ENCODE results near the gene ERC2.

ERC2 gene

DNA sequence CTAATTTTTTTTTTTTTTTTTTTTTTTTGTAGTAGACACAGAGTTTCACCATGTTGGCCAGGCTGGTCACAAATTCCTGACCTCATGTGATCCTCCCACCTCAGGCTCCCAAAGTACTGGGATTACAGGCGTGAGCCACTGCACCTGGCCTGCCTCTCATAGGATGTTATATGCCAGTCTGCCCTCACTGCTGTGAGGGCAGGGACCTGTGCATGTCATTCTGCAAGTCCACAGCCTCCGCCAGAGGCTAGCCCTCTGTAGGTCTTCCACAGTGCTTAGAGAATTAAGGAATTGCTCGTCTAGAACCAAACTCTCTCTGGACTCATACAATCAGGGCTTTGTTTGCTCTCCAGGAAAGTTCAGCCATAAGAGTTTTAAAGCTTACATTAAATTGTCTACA is 817.3 kb downstream of the ERC2 start:
- no peak overlapping the region for H2AFZ ChIP-seq (ENCODE audit: low read depth, low read length, severe bottlenecking)
- no peaks in the 10 kb centered on the region for H3K36me3 ChIP-seq (ENCODE audit: low read length)
- H3K79me2 ChIP-seq (ENCODE audit: insufficient read depth, low read length): no peaks in the 10 kb centered on the region
- no peak overlapping the region for H3K9ac ChIP-seq (ENCODE audit: low read length)
- no peak overlapping the region for H3K4me3 ChIP-seq (ENCODE audit: insufficient read depth, low read length, poor library complexity, severe bottlenecking)
- no peaks in the 10 kb centered on the region for H3K9me3 ChIP-seq (ENCODE audit: insufficient read depth, low read length)
- no peak overlapping the region for H3K27ac ChIP-seq (ENCODE audit: low read depth, low read length)
- no peak overlapping the region for H3K4me2 ChIP-seq (ENCODE audit: low read depth, low read length, poor library complexity, severe bottlenecking)
- H3K9me2 ChIP-seq (replicated peaks; ENCODE audit: insufficient read depth, low read length): no peaks in the 10 kb centered on the region
- no peaks in the 10 kb centered on the region for H3F3A ChIP-seq (ENCODE audit: insufficient read depth)
- TF ChIP-seq, protein P1, sequence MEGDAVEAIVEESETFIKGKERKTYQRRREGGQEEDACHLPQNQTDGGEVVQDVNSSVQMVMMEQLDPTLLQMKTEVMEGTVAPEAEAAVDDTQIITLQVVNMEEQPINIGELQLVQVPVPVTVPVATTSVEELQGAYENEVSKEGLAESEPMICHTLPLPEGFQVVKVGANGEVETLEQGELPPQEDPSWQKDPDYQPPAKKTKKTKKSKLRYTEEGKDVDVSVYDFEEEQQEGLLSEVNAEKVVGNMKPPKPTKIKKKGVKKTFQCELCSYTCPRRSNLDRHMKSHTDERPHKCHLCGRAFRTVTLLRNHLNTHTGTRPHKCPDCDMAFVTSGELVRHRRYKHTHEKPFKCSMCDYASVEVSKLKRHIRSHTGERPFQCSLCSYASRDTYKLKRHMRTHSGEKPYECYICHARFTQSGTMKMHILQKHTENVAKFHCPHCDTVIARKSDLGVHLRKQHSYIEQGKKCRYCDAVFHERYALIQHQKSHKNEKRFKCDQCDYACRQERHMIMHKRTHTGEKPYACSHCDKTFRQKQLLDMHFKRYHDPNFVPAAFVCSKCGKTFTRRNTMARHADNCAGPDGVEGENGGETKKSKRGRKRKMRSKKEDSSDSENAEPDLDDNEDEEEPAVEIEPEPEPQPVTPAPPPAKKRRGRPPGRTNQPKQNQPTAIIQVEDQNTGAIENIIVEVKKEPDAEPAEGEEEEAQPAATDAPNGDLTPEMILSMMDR (IDR thresholded peaks at IDR 0.05; ENCODE audit: insufficient read depth, low read length, poor library complexity, severe bottlenecking): no peak
- TF ChIP-seq EZH2phosphoT487 (conservative IDR thresholded peaks at IDR 0.05; ENCODE audit: low read length): no peak
- no peaks in the 10 kb centered on the region for H4K20me1 ChIP-seq (ENCODE audit: low read depth, low read length)
- no peaks in the 10 kb centered on the region for H3K27me3 ChIP-seq (ENCODE audit: low read length)

DNA sequence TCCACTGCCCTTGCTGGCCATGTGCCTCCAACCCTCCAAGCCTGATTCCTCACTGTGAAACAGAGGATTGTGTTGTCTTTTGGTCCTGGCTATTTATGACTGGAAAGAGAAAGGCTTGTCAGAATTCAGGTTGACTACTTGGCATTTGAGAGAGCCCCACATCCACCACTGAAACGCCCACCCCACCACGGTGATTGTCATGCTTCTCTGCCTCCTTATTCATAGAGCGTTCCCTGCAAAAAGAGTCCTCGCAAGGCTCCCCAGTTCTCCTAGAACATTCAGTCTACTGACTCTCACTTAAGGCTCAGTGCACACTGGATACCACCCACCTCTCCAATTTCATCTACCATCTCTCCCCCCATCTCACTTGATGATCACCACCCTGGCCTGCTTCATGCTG is 818.3 kb downstream of the ERC2 start:
- Histone ChIP-seq H3F3A (ENCODE audit: insufficient read depth) (no peaks in the 10 kb centered on the region), H3K27ac (ENCODE audit: low read depth, low read length) (no peak overlapping the region), H3K9me2 (replicated peaks; ENCODE audit: insufficient read depth, low read length) (no peaks in the 10 kb centered on the region), H3K36me3 (ENCODE audit: low read length) (no peaks in the 10 kb centered on the region), H3K9ac (ENCODE audit: low read length) (no peak overlapping the region), H2AFZ (ENCODE audit: low read depth, low read length, severe bottlenecking) (no peak overlapping the region), H3K27me3 (ENCODE audit: low read length) (no peaks in the 10 kb centered on the region), H4K20me1 (ENCODE audit: low read depth, low read length) (no peaks in the 10 kb centered on the region), H3K4me2 (ENCODE audit: low read depth, low read length, poor library complexity, severe bottlenecking) (no peak overlapping the region), H3K79me2 (ENCODE audit: insufficient read depth, low read length) (no peaks in the 10 kb centered on the region), H3K4me3 (ENCODE audit: insufficient read depth, low read length, poor library complexity, severe bottlenecking) (no peak overlapping the region), H3K9me3 (ENCODE audit: insufficient read depth, low read length) (no peaks in the 10 kb centered on the region)
- TF ChIP-seq, protein P1 (IDR thresholded peaks at IDR 0.05; ENCODE audit: insufficient read depth, low read length, poor library complexity, severe bottlenecking): no peak

DNA sequence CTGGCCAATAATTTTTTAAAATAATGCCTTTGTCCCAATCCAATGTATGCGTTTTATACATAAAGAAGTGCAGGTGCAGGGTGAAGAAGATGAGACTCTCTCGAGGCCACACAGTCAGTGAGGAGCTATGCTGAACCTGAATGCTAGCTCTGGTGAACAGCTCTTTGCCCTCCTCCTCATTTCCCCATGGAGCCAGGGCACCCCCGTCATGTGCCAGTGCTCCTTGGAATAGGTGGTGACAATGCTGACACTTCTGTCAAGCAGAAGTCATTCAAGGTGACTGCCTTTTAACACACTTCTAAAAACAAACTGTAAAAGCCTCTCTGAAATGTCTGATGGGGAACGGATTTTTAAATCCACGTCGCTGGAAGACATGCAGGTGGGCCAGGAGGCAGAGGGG is 818.7 kb downstream of the ERC2 start:
- Histone ChIP-seq H3K4me3 (ENCODE audit: insufficient read depth, low read length, poor library complexity, severe bottlenecking) (no peak overlapping the region), H4K20me1 (ENCODE audit: low read depth, low read length) (no peaks in the 10 kb centered on the region), H3K9ac (ENCODE audit: low read length) (no peak overlapping the region), H3K79me2 (ENCODE audit: insufficient read depth, low read length) (no peaks in the 10 kb centered on the region), H3K27ac (ENCODE audit: low read depth, low read length) (no peak overlapping the region), H3K9me3 (ENCODE audit: insufficient read depth, low read length) (no peaks in the 10 kb centered on the region), H3K4me2 (ENCODE audit: low read depth, low read length, poor library complexity, severe bottlenecking) (no peak overlapping the region), H3K36me3 (ENCODE audit: low read length) (no peaks in the 10 kb centered on the region), H3F3A (ENCODE audit: insufficient read depth) (no peaks in the 10 kb centered on the region), H3K9me2 (replicated peaks; ENCODE audit: insufficient read depth, low read length) (no peaks in the 10 kb centered on the region), H2AFZ (ENCODE audit: low read depth, low read length, severe bottlenecking) (no peak overlapping the region), H3K27me3 (ENCODE audit: low read length) (no peaks in the 10 kb centered on the region)
- no peak for TF ChIP-seq EZH2phosphoT487 (conservative IDR thresholded peaks at IDR 0.05; ENCODE audit: low read length)
- TF ChIP-seq, protein P1 (IDR thresholded peaks at IDR 0.05; ENCODE audit: insufficient read depth, low read length, poor library complexity, severe bottlenecking): no peak

All from SU-DHL-6 (cell line).